DMS114 treated with DMSO at 0.1 percent for 48 hours (cell line): ENCODE results near the gene BATF.

Experiments
- DNase-seq: peaks from one replicate; lab custom pipeline; 2025; ENCODE audit not compliant: unreplicated experiment; lab: John Stamatoyannopoulos, UW

Gene BATF

GRCh38 chr14:75499084-75499875 is 23.0 kb upstream of the BATF start:
- no peak for DNase-seq

DNA sequence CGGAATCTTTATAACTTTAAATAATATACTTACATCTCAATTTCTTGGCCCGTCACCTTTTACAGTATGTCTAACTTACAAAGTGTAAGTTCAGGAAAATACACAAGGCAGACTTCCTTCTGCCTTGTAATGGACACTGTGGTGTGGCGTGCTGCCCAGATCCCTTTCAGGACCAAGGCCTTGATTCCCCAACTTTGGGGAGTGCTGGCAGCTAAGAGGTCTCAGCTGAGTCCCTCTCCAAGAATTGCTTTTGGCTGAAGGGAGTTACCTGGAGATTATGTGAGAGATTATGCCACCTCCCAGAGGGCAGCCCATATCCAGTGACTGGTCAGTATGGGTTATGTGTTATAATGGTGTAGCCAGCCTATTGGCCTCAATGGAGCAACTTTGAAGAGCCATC is 21.2 kb upstream of the BATF start:
- DNase-seq, result no peak

DNA sequence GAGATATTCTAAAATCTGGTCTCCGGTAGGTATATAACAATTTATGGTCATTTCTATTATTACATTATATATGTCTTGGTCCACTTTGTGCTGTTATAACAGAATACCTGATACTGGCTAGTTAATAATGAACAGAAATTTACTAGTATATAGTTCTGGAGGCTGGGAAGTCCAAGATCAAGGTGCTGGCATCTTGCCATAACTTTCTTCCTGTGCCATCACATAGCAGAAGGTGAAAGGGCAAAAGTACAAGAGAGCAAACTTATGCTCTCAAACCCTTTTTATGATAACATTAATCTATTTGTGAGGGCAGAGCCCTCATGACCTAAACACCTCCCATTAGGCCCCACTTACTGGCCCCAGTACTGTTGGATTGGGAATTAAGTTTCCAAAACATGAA is 17.9 kb upstream of the BATF start:
- no peak for DNase-seq

DNA sequence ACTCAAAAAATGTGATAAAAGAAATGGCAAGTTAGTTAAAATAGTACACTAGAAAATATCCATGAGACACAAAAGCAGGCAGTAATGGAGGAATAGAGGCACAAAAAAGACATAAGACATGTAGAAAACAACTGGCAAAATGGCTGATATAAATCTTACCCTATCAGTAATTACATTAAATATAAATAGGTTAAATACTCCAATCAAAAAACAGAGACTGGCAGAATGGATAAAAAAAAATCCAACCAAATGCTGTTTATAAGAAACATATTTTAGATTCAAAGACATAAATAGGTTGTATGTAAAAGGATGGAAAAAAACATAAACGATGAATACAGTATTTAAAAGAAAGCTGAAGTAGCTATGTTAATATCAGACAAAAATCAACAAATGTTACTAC is 15.3 kb upstream of the BATF start:
- DNase-seq, result no peak

DNA sequence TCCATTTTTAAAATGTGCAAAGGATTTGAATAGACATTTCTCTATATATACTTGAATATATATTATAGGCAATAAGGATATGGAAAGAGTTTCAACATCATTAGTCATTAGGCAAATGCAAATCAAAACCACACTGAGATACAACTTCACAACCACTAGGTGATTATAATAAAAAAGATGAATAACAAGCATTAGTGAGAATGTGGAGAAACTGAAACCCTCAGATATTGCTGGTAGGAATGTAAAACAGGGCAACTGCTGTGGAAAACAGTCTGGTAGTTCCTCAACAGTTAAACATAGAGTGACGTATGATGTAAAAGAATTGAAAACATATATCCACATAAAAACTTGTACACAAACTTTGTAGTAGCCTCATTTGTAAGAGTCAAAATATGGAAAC is 11.7 kb upstream of the BATF start:
- no peak for DNase-seq

GRCh38 chr14:75511201-75511600 is 11.1 kb upstream of the BATF start:
- no peak for DNase-seq

DNA sequence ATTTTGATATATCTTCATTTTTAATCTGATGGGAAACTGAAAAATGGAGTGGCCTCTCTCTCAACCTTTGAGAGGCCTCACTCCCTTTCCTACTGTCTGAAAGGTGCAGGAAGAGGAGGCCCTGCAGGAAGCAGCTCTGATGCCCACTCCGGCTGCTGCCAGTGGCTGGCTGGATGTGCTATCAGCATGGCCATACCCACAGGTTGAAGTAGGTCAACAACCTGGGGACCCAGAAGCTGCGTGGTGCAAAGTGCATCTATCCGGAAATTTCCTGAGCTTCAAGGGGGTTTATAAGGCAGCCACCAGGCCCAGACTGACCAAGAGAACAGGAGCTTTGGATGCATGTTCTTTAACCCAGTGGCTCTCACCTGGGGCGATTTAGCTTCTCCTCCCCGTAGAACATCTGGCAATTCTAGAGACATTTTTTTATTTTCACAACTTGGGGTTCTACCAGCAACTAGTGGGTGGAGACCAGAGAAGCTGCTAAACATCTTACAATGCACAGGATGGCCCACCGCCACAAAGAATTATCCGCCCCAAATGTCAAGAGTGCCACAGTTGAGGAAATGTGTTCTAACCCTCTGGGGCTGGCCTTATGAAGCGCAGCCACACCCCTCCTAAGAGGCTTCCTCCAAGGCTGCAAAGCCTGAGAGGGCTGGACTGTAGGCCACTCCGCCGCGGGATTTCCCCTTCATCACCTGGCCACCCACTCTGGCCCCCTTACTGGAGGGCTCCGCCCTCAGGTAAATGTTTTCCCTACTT is 8.2 kb upstream of the BATF start:
- no peak for DNase-seq

DNA sequence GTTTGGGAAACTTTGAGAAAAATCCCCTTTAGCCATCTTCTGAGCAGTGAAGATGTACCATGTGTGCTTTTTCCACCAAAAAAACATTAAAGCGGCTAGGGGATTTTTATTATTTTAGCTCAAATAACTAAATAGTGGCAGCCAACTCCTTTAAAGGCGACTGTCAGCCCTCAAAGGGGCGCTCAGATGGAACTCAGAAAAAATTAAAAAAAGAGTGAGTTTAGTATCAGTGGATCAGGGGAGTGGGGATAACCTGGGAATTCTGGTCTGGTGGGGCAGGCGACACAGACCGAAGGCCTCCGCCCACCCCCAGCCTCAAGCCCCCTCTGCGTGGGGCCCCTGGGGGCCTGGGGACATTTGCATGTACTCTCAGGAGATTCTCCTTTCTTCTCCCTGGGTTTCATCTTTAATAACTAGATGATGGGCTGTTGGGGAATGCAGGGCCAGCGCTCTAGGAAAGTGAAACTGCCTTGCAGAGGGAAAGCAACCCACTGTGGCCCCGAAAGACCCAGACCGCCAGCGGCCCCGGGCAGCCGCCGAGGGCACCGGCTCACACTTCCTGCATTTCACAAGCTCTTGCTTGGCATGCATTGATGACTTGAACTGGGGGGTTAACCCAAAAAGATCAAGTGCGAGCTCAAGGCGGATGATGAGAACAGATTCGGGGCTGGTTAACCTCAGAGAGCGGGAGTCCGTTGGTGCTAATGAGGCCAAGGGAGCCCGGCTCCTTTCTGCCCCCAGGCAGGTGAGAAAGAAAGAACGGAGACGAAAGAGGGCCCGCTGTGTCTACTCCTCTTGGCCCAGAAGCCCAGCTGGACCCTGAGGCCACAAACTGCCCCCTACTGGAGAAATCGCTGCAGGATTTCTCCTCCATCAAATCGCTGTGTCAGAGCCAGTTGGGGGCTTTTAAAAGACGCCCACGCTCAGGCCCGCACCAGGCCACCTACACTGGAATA is 7.3 kb upstream of the BATF start:
- no peak for DNase-seq

DNA sequence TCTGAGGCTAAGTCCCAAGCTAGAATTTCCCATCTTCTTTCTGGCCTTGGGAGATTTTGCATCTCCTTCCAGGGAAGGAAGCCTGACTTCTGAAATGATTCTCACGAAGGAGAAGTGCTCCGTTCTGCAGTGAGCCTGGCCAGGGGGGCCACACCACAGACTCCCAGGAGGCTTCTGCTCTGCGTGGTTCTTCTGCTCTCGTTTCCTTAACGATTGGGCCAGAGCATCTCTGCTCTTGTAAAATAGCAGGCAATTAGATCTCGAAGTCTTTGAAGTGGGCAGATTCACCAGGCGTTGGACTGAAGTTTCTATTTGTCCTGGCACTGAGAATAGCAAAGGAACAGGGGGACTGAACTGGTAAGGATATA is 6.7 kb upstream of the BATF start:
- no peak for DNase-seq

DNA sequence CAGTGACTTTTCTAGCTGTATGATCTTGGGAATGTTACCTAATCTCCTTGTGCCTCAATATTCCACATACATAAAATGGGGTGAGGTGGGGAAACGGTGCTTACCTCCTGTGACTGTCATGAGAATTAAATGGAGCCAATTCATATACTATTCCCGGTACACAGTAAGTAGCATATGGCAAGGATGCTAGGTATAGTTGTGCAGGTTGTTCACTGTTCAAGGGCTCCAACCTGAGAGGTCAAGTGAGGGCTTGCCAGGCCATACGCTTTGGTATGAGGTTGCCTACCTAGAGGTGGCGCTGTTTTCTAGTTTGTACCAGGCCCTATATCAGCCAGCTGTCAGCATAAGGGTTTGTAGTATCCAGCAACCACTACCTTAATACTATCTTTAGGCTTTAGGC is 3.6 kb upstream of the BATF start:
- no peak for DNase-seq

- no peak for DNase-seq
These were observed 2.9 kb upstream of the BATF start for GRCh38 chr14:75519394-75519793.

GRCh38 chr14:75519826-75520728 is 2.2 kb upstream of the BATF start:
- no peak for DNase-seq

- no peak for DNase-seq
These were observed 1.4 kb upstream of the BATF start for GRCh38 chr14:75520852-75521251.

- DNase-seq, result no peak
These were observed 662 bp upstream of the BATF start for GRCh38 chr14:75521415-75522199.

- DNase-seq, result no peak
These were observed 682 bp downstream of the BATF start for GRCh38 chr14:75522983-75523318.

DNA sequence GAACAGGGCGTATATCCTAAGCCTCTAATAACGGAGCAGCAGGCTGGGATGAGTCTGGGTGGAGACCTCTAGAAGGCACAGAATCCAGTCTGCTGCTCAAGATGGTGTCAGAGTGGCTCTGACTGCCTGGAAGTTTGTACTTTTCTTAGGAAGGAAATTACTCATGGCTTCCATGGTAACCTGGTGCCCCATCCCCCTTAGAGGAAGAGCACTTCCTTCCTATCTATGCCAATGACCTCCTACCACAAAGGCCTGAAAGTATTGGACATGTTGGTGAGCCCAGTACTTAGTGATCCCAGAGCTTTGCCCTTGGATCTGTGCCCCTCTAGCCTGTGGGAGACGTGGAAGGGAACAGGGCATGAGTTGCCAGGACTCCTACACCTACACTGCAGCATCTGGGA is 1.5 kb downstream of the BATF start:
- DNase-seq, result no peak

GRCh38 chr14:75525969-75526368 is 3.7 kb downstream of the BATF start:
- DNase-seq, result no peak

- DNase-seq, result no peak
These were observed 5.3 kb downstream of the BATF start for GRCh38 chr14:75527449-75528163.

DNA sequence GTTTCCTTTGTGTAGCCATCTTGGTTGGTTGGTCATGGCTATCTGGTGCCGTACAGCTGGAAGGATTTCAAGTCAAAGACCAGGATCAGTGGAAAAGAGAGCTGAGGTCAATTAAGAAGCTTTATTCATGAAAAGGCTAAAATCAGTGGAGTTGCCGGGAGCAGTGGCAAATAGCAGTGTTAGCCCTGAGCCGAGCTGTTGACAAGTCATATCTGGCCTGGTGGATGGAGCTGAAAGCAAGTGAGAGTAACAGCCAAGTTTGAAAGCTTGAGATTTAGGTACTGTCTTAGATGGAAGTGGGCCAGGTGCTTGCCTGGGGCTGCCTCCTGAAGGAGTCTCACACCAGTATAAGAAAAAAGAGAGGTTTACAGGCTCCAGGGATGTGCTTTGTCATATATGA is 9.0 kb downstream of the BATF start:
- no peak for DNase-seq
